K562 (cell line): Measurements from ENCODE around the gene SCYL1. TPM values are rescaled to one million over a fixed set of nuclear protein-coding genes. Genes with fewer than 3 reads are reported as not detected.

Experiments
- CBFB ChIP-seq: sonication (generic); formaldehyde crosslinking; IDR thresholded peaks from 2 replicates; pipeline ENCODE4 v1.4.0; 2020; ENCODE audit warnings: mild to moderate bottlenecking, missing genetic modification reagents
- EP300 ChIP-seq: IDR thresholded peaks from 2 replicates; pipeline ENCODE4 v1.6.1; 2012; ENCODE audit warnings: low read length, improper control_type of control experiment
- FOXM1 ChIP-seq, 2 experiments: fragments of 450-650 bp in 1 of 2; sonication (generic) in 1 of 2; formaldehyde crosslinking in 1 of 2; IDR thresholded peaks; 2 replicates each; pipeline versions ENCODE4 v1.6.1 to v1.9.0; 2017 to 2022; ENCODE audit warnings: low read depth in 2 of 2, mild to moderate bottlenecking in 2 of 2, missing genetic modification reagents in 1 of 2, moderate library complexity in 1 of 2
- KLF13 ChIP-seq: fragments of 450-650 bp; IDR thresholded peaks from 2 replicates; pipeline ENCODE4 v1.6.1; 2016; ENCODE audit warnings: missing genetic modification characterization, low read depth, mild to moderate bottlenecking, missing compliant biosample characterization, moderate library complexity, borderline replicate concordance
- NFATC3 ChIP-seq: fragments of 450-650 bp; IDR thresholded peaks from 2 replicates; pipeline ENCODE4 v1.6.1; 2017; ENCODE audit warnings: mild to moderate bottlenecking
- NFIX ChIP-seq: fragments of 250-450 bp; sonication (Bioruptor Pico); IDR thresholded peaks from 2 replicates; pipeline ENCODE4 v1.4.0; 2020; ENCODE audit warnings: low read depth, mild to moderate bottlenecking, moderate library complexity
- NFXL1 ChIP-seq: fragments of 450-650 bp; formaldehyde crosslinking; IDR thresholded peaks from 2 replicates; pipeline ENCODE4 v1.4.0; 2021; ENCODE audit warnings: mild to moderate bottlenecking
- NR3C1 ChIP-seq: sonication (generic); formaldehyde crosslinking; IDR thresholded peaks from 2 replicates; pipeline ENCODE4 v1.8.1; 2022; ENCODE audit warnings: missing genetic modification reagents
- NRF1 ChIP-seq, 2 experiments: fragments of 450-650 bp; IDR thresholded peaks in 1 of 2; conservative IDR thresholded peaks in 1 of 2; 2 replicates each; pipeline ENCODE4 v1.6.1; 2014; ENCODE audit warnings: mild to moderate bottlenecking in 2 of 2
- PHB ChIP-seq: fragments of 250-450 bp; sonication (Bioruptor Pico); IDR thresholded peaks from 2 replicates; pipeline ENCODE4 v1.5.0; 2021
- SRSF1 ChIP-seq: fragments of 200-400 bp; formaldehyde crosslinking; IDR thresholded peaks from 2 replicates; pipeline ENCODE4 v1.6.1; 2017; ENCODE audit warnings: mild to moderate bottlenecking, low read depth, low read length, moderate library complexity
- TGIF2 ChIP-seq: sonication (generic); formaldehyde crosslinking; IDR thresholded peaks from 2 replicates; pipeline ENCODE4 v1.8.1; 2022; ENCODE audit warnings: mild to moderate bottlenecking, missing genetic modification reagents, moderate library complexity
- ZNF232 ChIP-seq: sonication (generic); formaldehyde crosslinking; IDR thresholded peaks from 2 replicates; pipeline ENCODE4 v1.8.0; 2022; ENCODE audit warnings: mild to moderate bottlenecking, missing genetic modification reagents
- ZNF586 ChIP-seq: fragments of 450-650 bp; formaldehyde crosslinking; conservative IDR thresholded peaks from 2 replicates; pipeline ENCODE4 v1.4.0; 2020; ENCODE audit warnings: mild to moderate bottlenecking, moderate library complexity
- polyA plus RNA-seq, 8 experiments: library from polyadenylated mRNA; depleted of rRNA in 4 of 8; stranded (reverse) in 5 of 8; unstranded in 3 of 8; fragments of >200 nt; fragmentation: Nextera tagmentation in 2 of 8; fragmentation: Illumina TruSeq in 1 of 8; extraction: Ambion mirVana in 2 of 8; extraction: Trizol in 1 of 8; gene quantifications; 2 replicates each; pipeline versions ENCODE4 v1.2.1 to v1.2.3, GENCODE V29; 2011 to 2014; ENCODE audit warnings: inconsistent platforms in 1 of 8, missing spikeins in 1 of 8
- total RNA-seq, 7 experiments: library from RNA; depleted of rRNA in 6 of 7; stranded (reverse); fragments of >200 nt in 6 of 7; fragmentation: Illumina TruSeq in 2 of 7; extraction: Trizol in 2 of 7; gene quantifications; 2 replicates each; pipeline versions ENCODE4 v1.2.1 to v1.2.3, GENCODE V29; 2011 to 2021; ENCODE audit warnings: low replicate concordance in 1 of 7
- TF ChIP-seq, protein P1 (sequence below): sonication (generic); formaldehyde crosslinking; IDR thresholded peaks from 2 replicates; pipeline ENCODE4 v1.5.0; 2020; ENCODE audit warnings: missing genetic modification reagents
- TF ChIP-seq, protein P2 (sequence below): fragments of 250-450 bp; sonication (Bioruptor Pico); IDR thresholded peaks from 2 replicates; pipeline ENCODE4 v1.4.0; 2020
- TF ChIP-seq, protein P3 (sequence below): sonication (generic); formaldehyde crosslinking; IDR thresholded peaks from 2 replicates; pipeline ENCODE4 v1.8.0; 2022; ENCODE audit warnings: mild to moderate bottlenecking, missing genetic modification reagents
- TF ChIP-seq, protein P4 (sequence below): sonication (generic); formaldehyde crosslinking; IDR thresholded peaks from 2 replicates; pipeline ENCODE4 v1.8.0; 2022; ENCODE audit warnings: missing genetic modification reagents, mild to moderate bottlenecking, moderate library complexity, borderline replicate concordance
- TF ChIP-seq, protein P5 (sequence below): sonication (generic); formaldehyde crosslinking; IDR thresholded peaks from 2 replicates; pipeline ENCODE4 v1.8.0; 2022; ENCODE audit warnings: missing genetic modification reagents, mild to moderate bottlenecking, borderline replicate concordance

SCYL1 gene
- total and polyA plus RNA-seq, 9 of the 15 experiments (the other 6 are each of a cell fraction or from before 2014, with no cell fraction given) = 1.9 to 145 (median 57.6) TPM

DNA sequence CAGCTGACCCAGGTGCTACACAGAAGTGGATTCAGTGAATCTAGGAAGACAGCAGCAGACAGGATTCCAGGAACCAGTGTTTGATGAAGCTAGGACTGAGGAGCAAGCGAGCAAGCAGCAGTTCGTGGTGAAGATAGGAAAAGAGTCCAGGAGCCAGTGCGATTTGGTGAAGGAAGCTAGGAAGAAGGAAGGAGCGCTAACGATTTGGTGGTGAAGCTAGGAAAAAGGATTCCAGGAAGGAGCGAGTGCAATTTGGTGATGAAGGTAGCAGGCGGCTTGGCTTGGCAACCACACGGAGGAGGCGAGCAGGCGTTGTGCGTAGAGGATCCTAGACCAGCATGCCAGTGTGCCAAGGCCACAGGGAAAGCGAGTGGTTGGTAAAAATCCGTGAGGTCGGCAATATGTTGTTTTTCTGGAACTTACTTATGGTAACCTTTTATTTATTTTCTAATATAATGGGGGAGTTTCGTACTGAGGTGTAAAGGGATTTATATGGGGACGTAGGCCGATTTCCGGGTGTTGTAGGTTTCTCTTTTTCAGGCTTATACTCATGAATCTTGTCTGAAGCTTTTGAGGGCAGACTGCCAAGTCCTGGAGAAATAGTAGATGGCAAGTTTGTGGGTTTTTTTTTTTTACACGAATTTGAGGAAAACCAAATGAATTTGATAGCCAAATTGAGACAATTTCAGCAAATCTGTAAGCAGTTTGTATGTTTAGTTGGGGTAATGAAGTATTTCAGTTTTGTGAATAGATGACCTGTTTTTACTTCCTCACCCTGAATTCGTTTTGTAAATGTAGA is 24.3 kb upstream of the SCYL1 start (continued):
- TF ChIP-seq KLF13 (no peak), NRF1 (conservative IDR thresholded peaks at IDR 0.05 in 1 of 2, IDR thresholded peaks at IDR 0.05 in 1 of 2) (no peak), CBFB (CRISPR knock-in tag) (no peak), PHB (CRISPR knock-in tag) (no peak; the same call in 1 of the 2 replicates), NR3C1 (no peak), ZNF586 (CRISPR knock-in tag) (peak; percentile 70; the same call in 1 of the 2 replicates), NFIX (no peak), ZNF232 (CRISPR knock-in tag) (no peak; the same call in 1 of the 2 replicates), NFXL1 (CRISPR knock-in tag) (peak; percentile 80), SRSF1 (no peak), EP300 (no peak), FOXM1 (IDR thresholded peaks at IDR 0.05; ENCODE audit: low read depth) (no peak), FOXM1 (CRISPR knock-in tag; IDR thresholded peaks at IDR 0.05; ENCODE audit: low read depth) (no peak; the same call in 1 of the 2 replicates), NFATC3 (peak; percentile 83; the same call in 1 of the 2 replicates), TGIF2 (peak; percentile 77; the same call in 1 of the 2 replicates)
- TF ChIP-seq, protein P1, sequence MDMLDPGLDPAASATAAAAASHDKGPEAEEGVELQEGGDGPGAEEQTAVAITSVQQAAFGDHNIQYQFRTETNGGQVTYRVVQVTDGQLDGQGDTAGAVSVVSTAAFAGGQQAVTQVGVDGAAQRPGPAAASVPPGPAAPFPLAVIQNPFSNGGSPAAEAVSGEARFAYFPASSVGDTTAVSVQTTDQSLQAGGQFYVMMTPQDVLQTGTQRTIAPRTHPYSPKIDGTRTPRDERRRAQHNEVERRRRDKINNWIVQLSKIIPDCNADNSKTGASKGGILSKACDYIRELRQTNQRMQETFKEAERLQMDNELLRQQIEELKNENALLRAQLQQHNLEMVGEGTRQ (CRISPR knock-in tag) = no peak
- TF ChIP-seq, protein P2, sequence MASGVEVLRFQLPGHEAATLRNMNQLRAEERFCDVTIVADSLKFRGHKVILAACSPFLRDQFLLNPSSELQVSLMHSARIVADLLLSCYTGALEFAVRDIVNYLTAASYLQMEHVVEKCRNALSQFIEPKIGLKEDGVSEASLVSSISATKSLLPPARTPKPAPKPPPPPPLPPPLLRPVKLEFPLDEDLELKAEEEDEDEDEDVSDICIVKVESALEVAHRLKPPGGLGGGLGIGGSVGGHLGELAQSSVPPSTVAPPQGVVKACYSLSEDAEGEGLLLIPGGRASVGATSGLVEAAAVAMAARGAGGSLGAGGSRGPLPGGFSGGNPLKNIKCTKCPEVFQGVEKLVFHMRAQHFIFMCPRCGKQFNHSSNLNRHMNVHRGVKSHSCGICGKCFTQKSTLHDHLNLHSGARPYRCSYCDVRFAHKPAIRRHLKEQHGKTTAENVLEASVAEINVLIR (CRISPR knock-in tag) = no peak
- TF ChIP-seq, protein P3, sequence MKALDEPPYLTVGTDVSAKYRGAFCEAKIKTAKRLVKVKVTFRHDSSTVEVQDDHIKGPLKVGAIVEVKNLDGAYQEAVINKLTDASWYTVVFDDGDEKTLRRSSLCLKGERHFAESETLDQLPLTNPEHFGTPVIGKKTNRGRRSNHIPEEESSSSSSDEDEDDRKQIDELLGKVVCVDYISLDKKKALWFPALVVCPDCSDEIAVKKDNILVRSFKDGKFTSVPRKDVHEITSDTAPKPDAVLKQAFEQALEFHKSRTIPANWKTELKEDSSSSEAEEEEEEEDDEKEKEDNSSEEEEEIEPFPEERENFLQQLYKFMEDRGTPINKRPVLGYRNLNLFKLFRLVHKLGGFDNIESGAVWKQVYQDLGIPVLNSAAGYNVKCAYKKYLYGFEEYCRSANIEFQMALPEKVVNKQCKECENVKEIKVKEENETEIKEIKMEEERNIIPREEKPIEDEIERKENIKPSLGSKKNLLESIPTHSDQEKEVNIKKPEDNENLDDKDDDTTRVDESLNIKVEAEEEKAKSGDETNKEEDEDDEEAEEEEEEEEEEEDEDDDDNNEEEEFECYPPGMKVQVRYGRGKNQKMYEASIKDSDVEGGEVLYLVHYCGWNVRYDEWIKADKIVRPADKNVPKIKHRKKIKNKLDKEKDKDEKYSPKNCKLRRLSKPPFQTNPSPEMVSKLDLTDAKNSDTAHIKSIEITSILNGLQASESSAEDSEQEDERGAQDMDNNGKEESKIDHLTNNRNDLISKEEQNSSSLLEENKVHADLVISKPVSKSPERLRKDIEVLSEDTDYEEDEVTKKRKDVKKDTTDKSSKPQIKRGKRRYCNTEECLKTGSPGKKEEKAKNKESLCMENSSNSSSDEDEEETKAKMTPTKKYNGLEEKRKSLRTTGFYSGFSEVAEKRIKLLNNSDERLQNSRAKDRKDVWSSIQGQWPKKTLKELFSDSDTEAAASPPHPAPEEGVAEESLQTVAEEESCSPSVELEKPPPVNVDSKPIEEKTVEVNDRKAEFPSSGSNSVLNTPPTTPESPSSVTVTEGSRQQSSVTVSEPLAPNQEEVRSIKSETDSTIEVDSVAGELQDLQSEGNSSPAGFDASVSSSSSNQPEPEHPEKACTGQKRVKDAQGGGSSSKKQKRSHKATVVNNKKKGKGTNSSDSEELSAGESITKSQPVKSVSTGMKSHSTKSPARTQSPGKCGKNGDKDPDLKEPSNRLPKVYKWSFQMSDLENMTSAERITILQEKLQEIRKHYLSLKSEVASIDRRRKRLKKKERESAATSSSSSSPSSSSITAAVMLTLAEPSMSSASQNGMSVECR = peak; percentile 5; the same call in 1 of the 2 replicates
- TF ChIP-seq, protein P4, sequence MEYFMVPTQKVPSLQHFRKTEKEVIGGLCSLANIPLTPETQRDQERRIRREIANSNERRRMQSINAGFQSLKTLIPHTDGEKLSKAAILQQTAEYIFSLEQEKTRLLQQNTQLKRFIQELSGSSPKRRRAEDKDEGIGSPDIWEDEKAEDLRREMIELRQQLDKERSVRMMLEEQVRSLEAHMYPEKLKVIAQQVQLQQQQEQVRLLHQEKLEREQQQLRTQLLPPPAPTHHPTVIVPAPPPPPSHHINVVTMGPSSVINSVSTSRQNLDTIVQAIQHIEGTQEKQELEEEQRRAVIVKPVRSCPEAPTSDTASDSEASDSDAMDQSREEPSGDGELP (CRISPR knock-in tag) = peak; percentile 59; the same call in 1 of the 2 replicates
- TF ChIP-seq, protein P5, sequence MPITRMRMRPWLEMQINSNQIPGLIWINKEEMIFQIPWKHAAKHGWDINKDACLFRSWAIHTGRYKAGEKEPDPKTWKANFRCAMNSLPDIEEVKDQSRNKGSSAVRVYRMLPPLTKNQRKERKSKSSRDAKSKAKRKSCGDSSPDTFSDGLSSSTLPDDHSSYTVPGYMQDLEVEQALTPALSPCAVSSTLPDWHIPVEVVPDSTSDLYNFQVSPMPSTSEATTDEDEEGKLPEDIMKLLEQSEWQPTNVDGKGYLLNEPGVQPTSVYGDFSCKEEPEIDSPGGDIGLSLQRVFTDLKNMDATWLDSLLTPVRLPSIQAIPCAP (CRISPR knock-in tag) = no peak
